ENCODE data around the gene FAM209B.
"Not testable (repeated sequence)": the region's sequence is repeated elsewhere in the genome, so short reads cannot be mapped to it uniquely, and the experiment has no call there.

Gene FAM209B, protein sequence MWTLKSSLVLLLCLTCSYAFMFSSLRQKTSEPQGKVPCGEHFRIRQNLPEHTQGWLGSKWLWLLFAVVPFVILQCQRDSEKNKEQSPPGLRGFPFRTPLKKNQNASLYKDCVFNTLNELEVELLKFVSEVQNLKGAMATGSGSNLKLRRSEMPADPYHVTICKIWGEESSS

GRCh38 chr20:56532946-56533345 lies at the start of gene FAM209B:
Gene FAM209B, plus strand, starts transcription at chr20:56533246. Its CDS starts 96 bp downstream, at chr20:56533342.
- not testable (repeated sequence) for H3K36me3 ChIP-seq (ENCODE audit: control insufficient read depth in 1 of 2, insufficient read depth in 2 of 2, low read length in 2 of 2); H3K9me3 ChIP-seq (ENCODE audit: control insufficient read depth in 1 of 2, low read length in 2 of 2); H3K27ac ChIP-seq (ENCODE audit: low read depth, low read length); H3K9ac ChIP-seq (ENCODE audit: low read depth in 1 of 2, low read length in 2 of 2); H3K27me3 ChIP-seq (ENCODE audit: control insufficient read depth in 1 of 2, insufficient read depth in 2 of 2, low read length in 2 of 2); H3K4me3 ChIP-seq (ENCODE audit: low read depth in 1 of 2, low read length in 2 of 2); H3K4me1 ChIP-seq (ENCODE audit: control insufficient read depth in 1 of 2, insufficient read depth in 2 of 2, low read length in 2 of 2)

DNA sequence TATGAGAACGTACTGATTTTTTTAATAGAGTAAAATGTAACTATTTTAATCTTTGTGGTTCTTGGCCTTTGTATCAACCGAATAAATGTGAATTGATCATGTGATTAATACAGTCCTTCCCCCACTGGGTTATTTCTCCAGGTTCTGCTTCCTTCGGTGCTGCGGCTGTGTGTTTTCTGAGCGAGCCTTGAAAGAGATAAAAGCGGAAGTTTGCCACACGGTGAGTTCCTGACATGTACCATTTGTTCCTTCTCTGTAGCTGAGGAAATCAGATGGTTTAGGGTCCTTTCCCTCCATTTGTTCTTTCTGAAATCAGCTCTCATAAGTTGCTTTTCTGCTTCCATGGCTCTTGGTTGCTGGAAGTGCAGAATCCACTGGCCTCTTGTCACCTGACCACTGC lies 49.1 kb upstream of the FAM209B start:
- H3K4me1 ChIP-seq (ENCODE audit: control insufficient read depth in 1 of 2, insufficient read depth in 2 of 2, low read length in 2 of 2): no peaks in the 10 kb centered on the region
- no peaks in the 10 kb centered on the region for H3K9me3 ChIP-seq (ENCODE audit: control insufficient read depth in 1 of 2, low read length in 2 of 2)
- no peaks in the 10 kb centered on the region for H3K27me3 ChIP-seq (ENCODE audit: control insufficient read depth in 1 of 2, insufficient read depth in 2 of 2, low read length in 2 of 2)
- H3K9ac ChIP-seq (ENCODE audit: low read depth in 1 of 2, low read length in 2 of 2): no peak overlapping the region
- no peak overlapping the region for H3K27ac ChIP-seq (ENCODE audit: low read depth, low read length)
- peaks cover 40 to 87% of the 10 kb centered on the region in 2 donors for H3K36me3 ChIP-seq (ENCODE audit: control insufficient read depth in 1 of 2, insufficient read depth in 2 of 2, low read length in 2 of 2)
- H3K4me3 ChIP-seq (ENCODE audit: low read depth in 1 of 2, low read length in 2 of 2): no peak overlapping the region

- no peaks in the 10 kb centered on the region for H3K27me3 ChIP-seq (ENCODE audit: control insufficient read depth in 1 of 2, insufficient read depth in 2 of 2, low read length in 2 of 2)
- no peak overlapping the region for H3K27ac ChIP-seq (ENCODE audit: low read depth, low read length)
- H3K4me3 ChIP-seq (ENCODE audit: low read depth in 1 of 2, low read length in 2 of 2): no peak overlapping the region
- H3K9ac ChIP-seq (ENCODE audit: low read depth in 1 of 2, low read length in 2 of 2): no peak overlapping the region
- no peaks in the 10 kb centered on the region for H3K9me3 ChIP-seq (ENCODE audit: control insufficient read depth in 1 of 2, low read length in 2 of 2)
- H3K36me3 ChIP-seq (ENCODE audit: control insufficient read depth in 1 of 2, insufficient read depth in 2 of 2, low read length in 2 of 2): peaks cover 36 to 83% of the 10 kb centered on the region in 2 donors
- H3K4me1 ChIP-seq (ENCODE audit: control insufficient read depth in 1 of 2, insufficient read depth in 2 of 2, low read length in 2 of 2): no peaks in the 10 kb centered on the region
Measured at GRCh38 chr20:56487216-56487615, 45.8 kb upstream of the FAM209B start.

GRCh38 chr20:56488566-56488965 lies 44.5 kb upstream of the FAM209B start:
- no peak overlapping the region for H3K27ac ChIP-seq (ENCODE audit: low read depth, low read length)
- H3K4me1 ChIP-seq (ENCODE audit: control insufficient read depth in 1 of 2, insufficient read depth in 2 of 2, low read length in 2 of 2): no peaks in the 10 kb centered on the region
- no peak overlapping the region for H3K9ac ChIP-seq (ENCODE audit: low read depth in 1 of 2, low read length in 2 of 2)
- no peaks in the 10 kb centered on the region for H3K9me3 ChIP-seq (ENCODE audit: control insufficient read depth in 1 of 2, low read length in 2 of 2)
- H3K4me3 ChIP-seq (ENCODE audit: low read depth in 1 of 2, low read length in 2 of 2): no peak overlapping the region
- no peaks in the 10 kb centered on the region for H3K27me3 ChIP-seq (ENCODE audit: control insufficient read depth in 1 of 2, insufficient read depth in 2 of 2, low read length in 2 of 2)
- peaks cover 36 to 74% of the 10 kb centered on the region in 2 donors for H3K36me3 ChIP-seq (ENCODE audit: control insufficient read depth in 1 of 2, insufficient read depth in 2 of 2, low read length in 2 of 2)

- Histone ChIP-seq H3K4me3 (ENCODE audit: low read depth in 1 of 2, low read length in 2 of 2) (no peak overlapping the region), H3K9me3 (ENCODE audit: control insufficient read depth in 1 of 2, low read length in 2 of 2) (no peaks in the 10 kb centered on the region), H3K27ac (ENCODE audit: low read depth, low read length) (no peak overlapping the region), H3K36me3 (ENCODE audit: control insufficient read depth in 1 of 2, insufficient read depth in 2 of 2, low read length in 2 of 2) (peaks cover 11 to 28% of the 10 kb centered on the region in 2 donors), H3K4me1 (ENCODE audit: control insufficient read depth in 1 of 2, insufficient read depth in 2 of 2, low read length in 2 of 2) (no peaks in the 10 kb centered on the region), H3K9ac (ENCODE audit: low read depth in 1 of 2, low read length in 2 of 2) (no peak overlapping the region), H3K27me3 (ENCODE audit: control insufficient read depth in 1 of 2, insufficient read depth in 2 of 2, low read length in 2 of 2) (no peaks in the 10 kb centered on the region)
Measured at GRCh38 chr20:56501116-56501515, 31.9 kb upstream of the FAM209B start.

GRCh38 chr20:56503916-56504315 lies 29.1 kb upstream of the FAM209B start:
- Histone ChIP-seq H3K27ac (ENCODE audit: low read depth, low read length) (no peak overlapping the region), H3K4me3 (ENCODE audit: low read depth in 1 of 2, low read length in 2 of 2) (no peak overlapping the region), H3K27me3 (ENCODE audit: control insufficient read depth in 1 of 2, insufficient read depth in 2 of 2, low read length in 2 of 2) (no peaks in the 10 kb centered on the region), H3K9ac (ENCODE audit: low read depth in 1 of 2, low read length in 2 of 2) (no peak overlapping the region), H3K4me1 (ENCODE audit: control insufficient read depth in 1 of 2, insufficient read depth in 2 of 2, low read length in 2 of 2) (no peaks in the 10 kb centered on the region), H3K36me3 (ENCODE audit: control insufficient read depth in 1 of 2, insufficient read depth in 2 of 2, low read length in 2 of 2) (peaks cover 0 to 16% of the 10 kb centered on the region in 2 donors), H3K9me3 (ENCODE audit: control insufficient read depth in 1 of 2, low read length in 2 of 2) (no peaks in the 10 kb centered on the region)

DNA sequence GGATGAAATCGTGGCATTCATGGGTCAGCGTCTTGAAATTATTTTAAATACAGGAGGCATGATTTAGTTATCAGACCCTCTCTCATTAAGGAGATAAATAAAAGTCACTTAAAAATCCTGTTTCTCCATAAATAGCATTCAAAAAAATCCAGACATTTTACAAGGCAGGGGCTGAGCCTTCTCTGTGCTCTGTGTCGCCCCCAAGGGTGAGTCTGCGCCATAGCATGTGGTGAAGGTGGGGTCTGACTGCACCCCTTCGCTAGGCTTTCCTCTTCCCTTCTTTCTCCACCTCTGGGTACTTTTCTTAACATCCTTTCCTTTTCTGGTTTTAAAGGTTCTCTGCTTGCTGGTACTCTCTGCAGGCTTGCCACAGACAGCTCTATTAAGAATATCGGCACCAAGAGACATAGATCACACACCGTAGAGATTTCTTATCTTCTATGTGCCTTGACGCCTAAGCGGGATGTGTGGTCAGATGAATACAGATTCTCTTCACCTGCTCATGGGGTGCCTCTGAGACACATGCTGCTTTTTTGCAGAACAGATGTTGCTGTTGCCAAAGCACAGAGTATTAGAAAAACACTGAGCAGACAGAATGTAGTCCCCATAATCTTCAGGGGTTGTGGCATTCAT lies 28.6 kb upstream of the FAM209B start:
- H3K36me3 ChIP-seq (ENCODE audit: control insufficient read depth in 1 of 2, insufficient read depth in 2 of 2, low read length in 2 of 2): peaks cover 0 to 16% of the 10 kb centered on the region in 2 donors
- no peaks in the 10 kb centered on the region for H3K27me3 ChIP-seq (ENCODE audit: control insufficient read depth in 1 of 2, insufficient read depth in 2 of 2, low read length in 2 of 2)
- H3K27ac ChIP-seq (ENCODE audit: low read depth, low read length): no peak overlapping the region
- no peak overlapping the region for H3K4me3 ChIP-seq (ENCODE audit: low read depth in 1 of 2, low read length in 2 of 2)
- H3K9ac ChIP-seq (ENCODE audit: low read depth in 1 of 2, low read length in 2 of 2): no peak overlapping the region
- H3K9me3 ChIP-seq (ENCODE audit: control insufficient read depth in 1 of 2, low read length in 2 of 2): no peaks in the 10 kb centered on the region
- H3K4me1 ChIP-seq (ENCODE audit: control insufficient read depth in 1 of 2, insufficient read depth in 2 of 2, low read length in 2 of 2): no peaks in the 10 kb centered on the region

DNA sequence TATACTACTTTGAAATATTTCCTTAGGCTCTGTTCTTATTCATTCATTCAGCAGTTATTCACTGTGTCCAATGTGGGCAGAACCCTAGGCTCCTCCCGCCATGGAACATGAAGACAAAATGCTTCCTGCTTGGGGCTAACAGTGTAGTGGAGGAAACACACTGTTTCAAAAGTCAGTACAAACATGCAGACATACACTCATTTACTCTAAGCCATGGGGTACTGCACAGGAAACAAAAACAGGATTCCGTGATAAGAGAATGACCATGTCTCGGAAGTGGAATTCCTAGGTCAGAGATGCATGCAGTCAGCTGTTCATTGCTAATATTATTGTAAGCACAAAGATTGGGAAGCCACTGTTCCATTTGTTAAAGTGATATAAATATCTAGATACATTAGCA lies 26.9 kb upstream of the FAM209B start:
- Histone ChIP-seq H3K27me3 (ENCODE audit: control insufficient read depth in 1 of 2, insufficient read depth in 2 of 2, low read length in 2 of 2) (no peaks in the 10 kb centered on the region), H3K4me1 (ENCODE audit: control insufficient read depth in 1 of 2, insufficient read depth in 2 of 2, low read length in 2 of 2) (no peaks in the 10 kb centered on the region), H3K9me3 (ENCODE audit: control insufficient read depth in 1 of 2, low read length in 2 of 2) (no peaks in the 10 kb centered on the region), H3K9ac (ENCODE audit: low read depth in 1 of 2, low read length in 2 of 2) (no peak overlapping the region), H3K4me3 (ENCODE audit: low read depth in 1 of 2, low read length in 2 of 2) (no peak overlapping the region), H3K27ac (ENCODE audit: low read depth, low read length) (no peak overlapping the region), H3K36me3 (ENCODE audit: control insufficient read depth in 1 of 2, insufficient read depth in 2 of 2, low read length in 2 of 2) (peaks cover 0 to 9% of the 10 kb centered on the region in 2 donors)

- Histone ChIP-seq H3K4me1 (ENCODE audit: control insufficient read depth in 1 of 2, insufficient read depth in 2 of 2, low read length in 2 of 2) (no peaks in the 10 kb centered on the region), H3K36me3 (ENCODE audit: control insufficient read depth in 1 of 2, insufficient read depth in 2 of 2, low read length in 2 of 2) (peaks cover 11 to 48% of the 10 kb centered on the region in 2 donors), H3K9ac (ENCODE audit: low read depth in 1 of 2, low read length in 2 of 2) (no peak overlapping the region), H3K27me3 (ENCODE audit: control insufficient read depth in 1 of 2, insufficient read depth in 2 of 2, low read length in 2 of 2) (no peaks in the 10 kb centered on the region), H3K4me3 (ENCODE audit: low read depth in 1 of 2, low read length in 2 of 2) (no peak overlapping the region), H3K9me3 (ENCODE audit: control insufficient read depth in 1 of 2, low read length in 2 of 2) (no peaks in the 10 kb centered on the region), H3K27ac (ENCODE audit: low read depth, low read length) (no peak overlapping the region)
Measured at GRCh38 chr20:56511926-56512325, 21.1 kb upstream of the FAM209B start.

GRCh38 chr20:56513161-56514150 lies 19.6 kb upstream of the FAM209B start:
- Histone ChIP-seq H3K4me1 (ENCODE audit: control insufficient read depth in 1 of 2, insufficient read depth in 2 of 2, low read length in 2 of 2) (no peaks in the 10 kb centered on the region), H3K9me3 (ENCODE audit: control insufficient read depth in 1 of 2, low read length in 2 of 2) (no peaks in the 10 kb centered on the region), H3K27me3 (ENCODE audit: control insufficient read depth in 1 of 2, insufficient read depth in 2 of 2, low read length in 2 of 2) (no peaks in the 10 kb centered on the region), H3K36me3 (ENCODE audit: control insufficient read depth in 1 of 2, insufficient read depth in 2 of 2, low read length in 2 of 2) (peaks cover 25 to 58% of the 10 kb centered on the region in 2 donors), H3K27ac (ENCODE audit: low read depth, low read length) (no peak overlapping the region), H3K4me3 (ENCODE audit: low read depth in 1 of 2, low read length in 2 of 2) (no peak overlapping the region), H3K9ac (ENCODE audit: low read depth in 1 of 2, low read length in 2 of 2) (no peak overlapping the region)

All from duodenal mucosa (tissue), 2 donors.